Fibroblast of lung (primary cell): ENCODE data around the gene OGFRL1. TPM values are rescaled to one million over a fixed set of nuclear protein-coding genes. Genes with fewer than 3 reads are reported as not detected.

Experiments used
- DNase-seq, 2 donors: peaks; one replicate each; pipeline versions ENCODE4 v3.0.0 to v3.0.0-alpha.2; 2010; ENCODE audit warnings: low read depth in 2 of 2
- H2AFZ ChIP-seq: 2 replicates; pipeline ENCODE4 v1.5.1; 2012; ENCODE audit warnings: low read length, control low read depth, inconsistent platforms
- H3K27ac ChIP-seq: 2 replicates; pipeline ENCODE4 v1.5.1; 2011; ENCODE audit warnings: low read length, control low read depth; ENCODE audit not compliant: insufficient read depth
- H3K27me3 ChIP-seq: 2 replicates; pipeline ENCODE4 v1.5.1; 2011; ENCODE audit warnings: mild to moderate bottlenecking, low read length; ENCODE audit not compliant: control insufficient read depth, insufficient read depth
- H3K36me3 ChIP-seq: 2 replicates; pipeline ENCODE4 v1.5.1; 2011; ENCODE audit warnings: low read length; ENCODE audit not compliant: control insufficient read depth, insufficient read depth
- H3K4me1 ChIP-seq: 2 replicates; pipeline ENCODE4 v1.5.1; 2011; ENCODE audit warnings: low read length; ENCODE audit not compliant: control insufficient read depth, insufficient read depth; ENCODE audit errors: extremely low read depth
- H3K4me2 ChIP-seq: 2 replicates; pipeline ENCODE4 v1.5.1; 2011; ENCODE audit warnings: low read length, control low read depth; ENCODE audit not compliant: insufficient read depth; ENCODE audit errors: extremely low read depth
- H3K4me3 ChIP-seq, 4 experiments: fragments of 200-600 bp in 1 of 4; sonication (generic) in 1 of 4; replicated peaks in 1 of 4; 2 replicates each; pipeline ENCODE4 v1.5.1; 2011 to 2016; ENCODE audit warnings: low read length in 4 of 4, low read depth in 3 of 4, mild to moderate bottlenecking in 3 of 4, control low read depth in 2 of 4, inconsistent platforms in 1 of 4, mixed read lengths in 1 of 4; ENCODE audit not compliant: insufficient read depth in 1 of 4; ENCODE audit errors: control extremely low read depth in 1 of 4
- H3K79me2 ChIP-seq: 2 replicates; pipeline ENCODE4 v1.5.1; 2012; ENCODE audit warnings: mild to moderate bottlenecking, low read length, inconsistent platforms; ENCODE audit not compliant: control insufficient read depth, insufficient read depth
- H3K9ac ChIP-seq: 2 replicates; pipeline ENCODE4 v1.5.1; 2011; ENCODE audit warnings: mild to moderate bottlenecking, low read length, control low read depth; ENCODE audit not compliant: insufficient read depth
- H3K9me3 ChIP-seq: 2 replicates; pipeline ENCODE4 v1.5.1; 2012; ENCODE audit warnings: low read depth, low read length; ENCODE audit not compliant: control insufficient read depth, insufficient read depth
- H4K20me1 ChIP-seq: 2 replicates; pipeline ENCODE4 v1.5.1; 2011; ENCODE audit warnings: low read length; ENCODE audit not compliant: control insufficient read depth, insufficient read depth; ENCODE audit errors: extremely low read depth
- EZH2 ChIP-seq: IDR thresholded peaks from 2 replicates; pipeline ENCODE4 v1.5.1; 2012; ENCODE audit warnings: low read length, control low read depth, mild to moderate bottlenecking; ENCODE audit errors: missing control alignments
- polyA plus RNA-seq, 2 donors: library from polyadenylated mRNA; depleted of rRNA in 1 of 2; stranded (reverse) in 1 of 2; unstranded in 1 of 2; fragments of >200 nt; gene quantifications; 2 replicates each; pipeline ENCODE4 v1.2.1, GENCODE V29; 2011 to 2012; ENCODE audit warnings: missing spikeins in 1 of 2
- total RNA-seq: library from RNA; depleted of rRNA; stranded (reverse); fragments of >200 nt; gene quantifications from 2 replicates; pipeline ENCODE4 v1.2.1, GENCODE V29; 2014
- TF ChIP-seq, protein P1 (sequence below), 2 donors: IDR thresholded peaks in 1 of 2; conservative IDR thresholded peaks in 1 of 2; 1 replicate in 1 of 2; 2 replicates in 1 of 2; pipeline ENCODE4 v1.5.1; 2011 to 2012; ENCODE audit warnings: low read length in 2 of 2, control low read depth in 1 of 2, inconsistent platforms in 1 of 2, low read depth in 1 of 2, mild to moderate bottlenecking in 1 of 2

Gene OGFRL1
- total and polyA plus RNA-seq, 2 donors (not counting 1 experiment from before 2014, with no cell fraction given), result 14.0 to 27.7 TPM

- peaks cover 2% of the 10 kb centered on the region for H3K36me3 ChIP-seq
- no peaks in the 10 kb centered on the region for H3K9me3 ChIP-seq
- no peak overlapping the region for H2AFZ ChIP-seq
- no peak for TF ChIP-seq EZH2
- TF ChIP-seq, protein P1, sequence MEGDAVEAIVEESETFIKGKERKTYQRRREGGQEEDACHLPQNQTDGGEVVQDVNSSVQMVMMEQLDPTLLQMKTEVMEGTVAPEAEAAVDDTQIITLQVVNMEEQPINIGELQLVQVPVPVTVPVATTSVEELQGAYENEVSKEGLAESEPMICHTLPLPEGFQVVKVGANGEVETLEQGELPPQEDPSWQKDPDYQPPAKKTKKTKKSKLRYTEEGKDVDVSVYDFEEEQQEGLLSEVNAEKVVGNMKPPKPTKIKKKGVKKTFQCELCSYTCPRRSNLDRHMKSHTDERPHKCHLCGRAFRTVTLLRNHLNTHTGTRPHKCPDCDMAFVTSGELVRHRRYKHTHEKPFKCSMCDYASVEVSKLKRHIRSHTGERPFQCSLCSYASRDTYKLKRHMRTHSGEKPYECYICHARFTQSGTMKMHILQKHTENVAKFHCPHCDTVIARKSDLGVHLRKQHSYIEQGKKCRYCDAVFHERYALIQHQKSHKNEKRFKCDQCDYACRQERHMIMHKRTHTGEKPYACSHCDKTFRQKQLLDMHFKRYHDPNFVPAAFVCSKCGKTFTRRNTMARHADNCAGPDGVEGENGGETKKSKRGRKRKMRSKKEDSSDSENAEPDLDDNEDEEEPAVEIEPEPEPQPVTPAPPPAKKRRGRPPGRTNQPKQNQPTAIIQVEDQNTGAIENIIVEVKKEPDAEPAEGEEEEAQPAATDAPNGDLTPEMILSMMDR (conservative IDR thresholded peaks at IDR 0.05 in 1 of 2, IDR thresholded peaks at IDR 0.05 in 1 of 2; ENCODE audit: low read depth in 1 of 2, low read length in 2 of 2), result no peak
- H3K9ac ChIP-seq, result no peak overlapping the region
- H4K20me1 ChIP-seq, result no peaks in the 10 kb centered on the region
- H3K27ac ChIP-seq, result no peak overlapping the region
- H3K4me2 ChIP-seq, result no peak overlapping the region
- peaks cover 2% of the 10 kb centered on the region for H3K4me1 ChIP-seq
- H3K79me2 ChIP-seq, result no peaks in the 10 kb centered on the region
- no peak overlapping the region for H3K4me3 ChIP-seq
- no peaks in the 10 kb centered on the region for H3K27me3 ChIP-seq
- DNase-seq, result no peak
Observed at GRCh38 chr6:71301546-71301945, 12.9 kb downstream of the OGFRL1 start.

DNA sequence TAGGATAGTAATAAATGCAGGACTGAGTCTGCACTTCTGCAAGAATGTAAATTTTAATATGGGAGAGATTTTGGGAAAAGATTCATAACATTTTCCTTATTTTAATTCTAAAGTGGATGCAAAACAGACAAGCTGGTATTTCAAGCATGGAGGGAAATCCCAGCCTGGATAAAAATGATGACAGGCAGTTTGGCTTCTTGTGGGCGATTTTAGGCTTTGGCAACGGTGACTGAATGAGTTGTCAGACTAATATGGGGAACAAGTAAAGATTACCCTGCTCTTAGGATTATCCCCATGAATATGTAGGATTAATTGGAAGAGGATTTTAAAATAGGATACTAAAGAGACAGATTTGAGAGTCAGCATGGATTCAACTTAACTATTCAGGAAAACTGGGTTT lies 21.0 kb downstream of the OGFRL1 start:
- H3K36me3 ChIP-seq, result no peaks in the 10 kb centered on the region
- no peaks in the 10 kb centered on the region for H3K9me3 ChIP-seq
- DNase-seq, result no peak
- no peaks in the 10 kb centered on the region for H3K4me1 ChIP-seq
- H3K4me3 ChIP-seq, result no peak overlapping the region
- H3K9ac ChIP-seq, result no peak overlapping the region
- no peaks in the 10 kb centered on the region for H3K79me2 ChIP-seq
- no peak overlapping the region for H3K4me2 ChIP-seq
- H4K20me1 ChIP-seq, result no peaks in the 10 kb centered on the region
- no peak overlapping the region for H2AFZ ChIP-seq
- no peaks in the 10 kb centered on the region for H3K27me3 ChIP-seq
- H3K27ac ChIP-seq, result no peak overlapping the region
- TF ChIP-seq EZH2, result no peak
- TF ChIP-seq, protein P1 (conservative IDR thresholded peaks at IDR 0.05 in 1 of 2, IDR thresholded peaks at IDR 0.05 in 1 of 2; ENCODE audit: low read depth in 1 of 2, low read length in 2 of 2), result no peak

DNA sequence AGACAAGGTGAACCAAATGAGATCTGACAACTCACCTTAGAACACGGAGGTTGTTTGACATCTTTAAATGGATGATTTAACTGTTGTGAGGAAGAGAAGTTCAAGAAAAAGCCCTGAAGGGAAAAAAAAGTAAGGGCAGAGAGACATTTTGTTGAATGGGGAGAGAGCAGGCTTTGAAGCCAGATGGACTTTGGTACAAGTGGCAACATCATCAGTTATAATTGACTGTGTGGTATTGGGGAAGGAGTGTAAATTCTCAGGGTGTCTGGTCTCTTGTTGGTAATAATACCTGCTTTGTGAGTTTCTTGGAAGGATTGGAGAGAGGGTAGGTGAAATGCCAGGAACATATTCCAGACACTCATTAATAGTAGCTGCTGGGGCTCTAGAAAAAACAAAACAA lies 21.6 kb downstream of the OGFRL1 start:
- H3K27me3 ChIP-seq, result no peaks in the 10 kb centered on the region
- H3K9ac ChIP-seq, result no peak overlapping the region
- no peaks in the 10 kb centered on the region for H3K9me3 ChIP-seq
- H3K4me2 ChIP-seq, result no peak overlapping the region
- H3K4me1 ChIP-seq, result no peaks in the 10 kb centered on the region
- H4K20me1 ChIP-seq, result no peaks in the 10 kb centered on the region
- no peak overlapping the region for H3K27ac ChIP-seq
- no peak for TF ChIP-seq EZH2
- TF ChIP-seq, protein P1 (conservative IDR thresholded peaks at IDR 0.05 in 1 of 2, IDR thresholded peaks at IDR 0.05 in 1 of 2; ENCODE audit: low read depth in 1 of 2, low read length in 2 of 2), result no peak
- DNase-seq, result no peak
- H3K79me2 ChIP-seq, result no peaks in the 10 kb centered on the region
- no peaks in the 10 kb centered on the region for H3K36me3 ChIP-seq
- H2AFZ ChIP-seq, result no peak overlapping the region
- H3K4me3 ChIP-seq, result no peak overlapping the region
